NB4 (cell line): ENCODE data around the gene C5orf15.

Source experiments
- CTCF ChIP-seq: IDR thresholded peaks from one replicate; pipeline ENCODE4 v1.5.1; 2012; ENCODE audit warnings: low read depth, low read length
- MAX ChIP-seq: IDR thresholded peaks from 2 replicates; pipeline ENCODE4 v1.6.1; 2011; ENCODE audit warnings: low read depth, low read length
- POLR2A ChIP-seq: IDR thresholded peaks from 2 replicates; pipeline ENCODE4 v1.6.1; 2011; ENCODE audit warnings: mild to moderate bottlenecking; ENCODE audit not compliant: insufficient read length; ENCODE audit errors: extremely low read depth

- TF ChIP-seq MAX, result no peak
- no peak for TF ChIP-seq CTCF
- TF ChIP-seq POLR2A, result no peak
Observed at GRCh38 chr5:133913413-133914155, 54.8 kb downstream of the C5orf15 start.
